ENCODE results near the gene CCDC40.

Gene CCDC40

GRCh38 chr17:80117491-80118401 is 81.3 kb downstream of the CCDC40 start:
- DNase-seq = no peak

DNA sequence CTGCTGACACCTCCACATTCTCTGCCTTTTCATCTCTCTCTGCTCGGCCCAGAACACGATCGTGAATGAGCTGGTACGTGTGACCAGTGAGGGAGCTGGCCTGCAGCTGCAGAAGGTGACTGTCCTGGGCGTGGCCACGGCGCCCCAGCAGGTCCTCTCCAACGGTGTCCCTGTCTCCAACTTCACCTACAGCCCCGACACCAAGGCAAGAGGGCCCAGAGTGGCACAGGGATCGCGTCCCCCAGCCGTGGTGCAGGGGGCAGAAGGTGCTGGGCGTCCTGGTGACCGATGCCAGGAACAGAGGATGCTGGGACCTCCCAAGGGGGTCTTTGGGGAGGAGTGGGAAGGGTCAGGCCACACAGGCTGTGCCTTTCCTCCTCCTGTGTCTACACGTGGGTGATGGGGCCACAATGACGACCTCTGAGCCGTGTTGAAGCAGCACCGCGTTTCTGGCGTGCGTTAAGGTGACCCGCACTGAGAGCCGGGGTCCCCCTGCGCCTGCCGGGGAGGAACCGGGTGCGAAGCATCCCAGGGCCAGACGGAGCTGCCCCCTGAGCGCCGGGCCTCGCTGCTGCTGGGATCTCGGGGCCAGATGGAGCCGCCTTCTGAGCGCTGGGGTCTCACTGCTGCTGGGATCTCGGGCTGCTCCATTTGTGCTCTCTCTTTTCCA is 82.3 kb downstream of the CCDC40 start:
- DNase-seq = no peak

- no peak for DNase-seq
Measured at GRCh38 chr17:80119271-80119791, 82.9 kb downstream of the CCDC40 start.

DNA sequence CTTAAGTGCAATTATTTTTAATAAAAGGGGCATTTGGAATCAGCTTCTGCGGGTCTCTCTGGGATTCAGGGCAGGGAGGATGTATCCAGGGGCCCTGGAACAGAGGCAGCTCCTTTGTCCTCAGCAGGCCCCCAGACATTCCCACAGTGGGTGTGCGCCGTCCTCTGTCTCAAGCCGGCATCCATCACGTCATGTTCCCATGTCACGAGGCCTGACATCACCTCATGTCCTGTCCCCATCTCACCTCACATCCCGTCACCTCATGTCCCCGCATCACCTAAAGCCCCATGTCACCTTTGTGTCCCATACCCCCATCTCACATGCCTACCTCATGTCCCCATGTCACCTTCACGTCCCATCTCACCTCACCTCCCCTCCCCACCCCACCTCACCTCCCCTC is 83.4 kb downstream of the CCDC40 start:
- no peak for DNase-seq

GRCh38 chr17:80122026-80122575 is 85.7 kb downstream of the CCDC40 start:
- DNase-seq = no peak

DNA sequence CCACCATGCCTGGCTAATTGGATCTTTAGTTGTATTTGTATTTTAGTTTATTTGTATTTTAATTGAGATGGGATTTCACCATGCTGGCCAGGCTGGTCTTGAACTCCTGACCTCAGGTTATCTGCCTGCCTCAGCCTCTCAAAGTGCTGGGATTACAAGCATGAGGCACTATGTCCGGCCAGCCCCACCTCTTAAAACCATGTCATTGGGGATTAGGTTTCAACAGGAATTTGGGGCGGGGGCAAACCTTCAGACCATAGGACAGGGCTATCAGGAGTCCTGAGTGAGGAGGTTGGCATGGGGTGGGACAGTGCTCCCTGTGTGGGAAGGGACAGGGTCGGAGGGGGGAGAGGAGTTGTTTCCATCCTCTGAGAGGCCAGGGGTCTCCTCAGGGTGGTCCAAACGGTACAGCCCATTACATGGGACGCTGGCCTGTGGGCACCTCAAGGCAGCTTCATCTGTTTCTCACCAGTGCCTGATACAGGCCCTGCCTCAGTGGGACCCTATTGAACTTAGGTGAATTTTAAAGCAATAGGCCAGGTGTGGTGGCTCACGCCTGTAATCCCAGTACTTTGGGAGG is 86.6 kb downstream of the CCDC40 start:
- DNase-seq = no peak

GRCh38 chr17:80123791-80124190 is 87.3 kb downstream of the CCDC40 start:
- no peak for DNase-seq

DNA sequence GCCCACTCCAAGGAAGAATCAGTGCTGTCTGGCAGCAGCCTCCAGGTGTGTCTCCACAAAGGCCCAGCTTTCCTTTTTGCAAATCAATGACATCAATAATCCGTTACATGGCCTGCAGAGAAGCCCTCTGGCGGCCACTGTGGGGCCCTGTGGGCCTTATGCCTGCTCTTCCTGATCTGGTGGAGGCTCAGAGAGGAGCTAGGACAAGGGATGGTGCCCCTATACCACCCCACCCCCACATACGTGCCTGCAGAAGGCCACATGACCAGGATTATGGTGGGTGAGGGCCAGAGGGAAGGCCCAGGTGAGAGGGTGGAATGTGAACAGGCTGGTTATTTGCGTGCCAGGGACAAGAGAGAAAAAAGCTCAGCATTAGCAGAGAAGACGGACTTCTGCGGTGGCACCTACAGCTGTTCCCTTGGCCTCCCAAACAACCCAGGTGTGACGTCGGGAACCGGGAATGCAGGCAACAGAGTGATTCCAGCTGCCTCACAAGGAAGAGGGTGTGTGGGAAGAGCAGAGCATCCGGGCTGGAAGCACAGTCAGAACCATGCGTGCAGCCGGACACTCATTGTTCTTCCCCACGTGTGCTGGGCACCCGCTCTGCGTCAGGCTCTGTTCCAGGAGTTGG is 88.0 kb downstream of the CCDC40 start:
- DNase-seq = no peak

- DNase-seq = no peak
Measured at GRCh38 chr17:80125656-80126448, 89.4 kb downstream of the CCDC40 start.

DNA sequence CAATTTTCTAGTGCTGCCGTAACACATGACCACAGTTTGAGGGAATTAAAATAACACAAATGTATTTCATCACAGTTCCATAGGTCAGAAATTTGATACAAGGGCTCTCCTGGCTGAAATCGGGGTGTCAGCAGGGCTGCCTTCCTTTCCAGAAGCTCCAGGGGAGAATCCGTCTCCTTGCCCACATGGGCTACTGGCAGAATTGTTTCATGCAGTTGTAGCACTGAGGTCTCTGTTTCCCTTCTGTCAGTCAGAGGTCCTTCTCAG is 89.9 kb downstream of the CCDC40 start:
- no peak for DNase-seq

- DNase-seq = no peak
Measured at GRCh38 chr17:80129006-80129565, 92.6 kb downstream of the CCDC40 start.

- no peak for DNase-seq
Measured at GRCh38 chr17:80130992-80131391, 94.5 kb downstream of the CCDC40 start.

GRCh38 chr17:80132906-80133625 is 96.6 kb downstream of the CCDC40 start:
- no peak for DNase-seq

DNA sequence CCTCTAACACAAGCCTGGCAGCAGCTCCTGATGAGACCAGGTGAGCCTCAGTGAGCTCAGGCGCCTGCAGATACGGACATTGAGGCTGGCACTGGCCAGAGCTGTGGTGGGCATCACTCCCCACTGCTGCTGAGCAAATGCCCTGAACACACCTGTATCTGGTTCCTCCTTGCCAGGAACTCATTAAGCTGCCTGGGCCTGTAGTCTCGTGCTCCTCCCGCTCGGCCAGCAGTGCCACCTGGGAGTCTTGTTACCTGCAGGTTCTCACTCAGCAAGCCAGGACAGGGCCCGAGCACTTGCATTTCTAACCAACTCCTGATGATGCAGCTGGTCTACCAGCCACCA is 97.2 kb downstream of the CCDC40 start:
- no peak for DNase-seq

GRCh38 chr17:80137131-80137530 is 100.7 kb downstream of the CCDC40 start:
- no peak for DNase-seq

GRCh38 chr17:80138856-80139426 is 102.5 kb downstream of the CCDC40 start:
- no peak for DNase-seq

DNA sequence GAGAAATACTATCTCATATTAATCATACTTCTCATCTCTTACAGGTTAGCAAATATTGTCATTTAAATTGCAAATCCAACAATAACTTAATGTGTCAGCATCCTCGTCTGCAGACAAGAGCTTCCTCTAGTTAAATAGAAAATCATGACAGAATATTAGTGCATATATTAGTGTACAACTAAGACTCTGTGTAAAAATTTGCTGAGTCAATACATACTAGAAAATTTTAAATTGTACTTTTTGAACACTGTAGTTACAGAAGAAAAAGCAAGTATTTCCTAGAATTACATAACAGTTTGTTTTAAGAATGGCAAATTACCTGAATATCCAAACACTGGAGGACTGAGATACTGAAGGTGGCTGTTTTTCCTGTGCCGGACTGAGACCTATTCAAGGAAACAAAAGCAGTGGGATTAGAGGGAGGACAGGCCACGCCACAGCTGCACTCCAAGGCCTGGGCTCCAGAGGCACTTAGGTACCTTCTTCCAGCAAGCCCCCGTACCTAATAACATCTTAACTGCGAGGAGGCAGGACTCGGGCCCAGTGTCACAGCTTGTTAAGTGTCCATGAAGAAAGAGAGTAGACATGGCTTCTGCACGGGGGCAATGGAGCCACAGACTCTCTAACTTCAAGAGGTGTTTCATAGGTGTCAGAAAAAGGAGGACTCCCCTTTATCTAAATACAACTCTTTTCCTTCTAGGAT is 105.2 kb downstream of the CCDC40 start:
- no peak for DNase-seq

GRCh38 chr17:80142929-80143328 is 106.5 kb downstream of the CCDC40 start:
- DNase-seq = no peak

- no peak for DNase-seq
Measured at GRCh38 chr17:80145076-80146075, 108.9 kb downstream of the CCDC40 start.
